Measurements from ENCODE around the gene AOPEP. TPM values are rescaled to one million over a fixed set of nuclear protein-coding genes. Genes with fewer than 3 reads are reported as not detected.

The AOPEP gene
- total and polyA plus RNA-seq, 7 donors: 28.0 to 490 (median 184) TPM

DNA sequence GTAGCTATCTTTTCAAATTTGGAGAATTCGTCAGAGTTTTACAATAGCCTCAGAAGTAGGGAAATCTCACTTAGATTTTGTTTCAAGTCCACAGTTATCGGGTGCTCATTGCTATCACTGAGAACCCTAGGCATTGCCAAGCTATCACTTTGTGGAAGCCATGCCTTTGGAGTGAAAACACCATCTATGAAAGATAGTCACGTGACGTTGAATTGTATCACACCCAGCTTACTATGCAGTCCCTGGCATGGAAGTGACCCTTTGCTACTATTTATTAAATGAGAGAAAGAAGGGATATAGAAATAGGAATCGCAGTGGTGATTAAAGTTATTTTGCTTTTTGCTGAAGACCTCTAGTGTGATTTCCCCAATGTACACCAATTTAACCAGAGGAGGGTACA, 97.2 kb downstream of the AOPEP start:
- WGBS, 2 donors: 98 to 99% methylated on average over 5 of the region's 5 CpGs
- no peaks in the 10 kb centered on the region for H3K9me3 ChIP-seq
- intact Hi-C loops (cut with DNase I): no loop called here
- no peak for DNase-seq
- TF ChIP-seq POLR2A (IDR thresholded peaks at IDR 0.05) (no peak), EP300 (IDR thresholded peaks at IDR 0.05) (no peak)
- no peak overlapping the region for H3K4me3 ChIP-seq
- no peaks in the 10 kb centered on the region for H3K36me3 ChIP-seq
- no peaks in the 10 kb centered on the region for H3K27me3 ChIP-seq
- no peak overlapping the region for H3K27ac ChIP-seq
- peaks cover 0 to 42% (median 30%) of the 10 kb centered on the region in 4 donors for H3K4me1 ChIP-seq

DNA sequence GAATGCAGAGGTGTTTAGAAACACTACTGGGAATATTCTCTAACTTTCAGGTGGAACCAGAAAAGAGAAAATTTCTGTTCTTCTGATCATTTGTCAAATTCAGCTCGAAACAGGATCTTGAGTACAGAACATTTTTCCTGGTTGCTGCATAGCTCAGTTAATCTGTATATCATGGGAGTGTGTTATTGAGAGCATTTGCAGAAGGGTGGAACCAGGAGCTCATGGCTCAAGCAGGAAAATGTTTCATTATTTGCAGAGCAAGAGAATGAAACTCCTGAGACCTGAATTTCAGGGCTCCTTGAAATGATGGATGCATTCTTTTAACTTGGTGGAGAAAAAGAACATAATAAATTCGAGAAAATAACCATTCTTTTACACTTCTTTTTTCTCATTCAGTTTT, 97.9 kb downstream of the AOPEP start:
- H3K27ac ChIP-seq: peak overlapping the region in 1 of 4 donors; percentile 23
- intact Hi-C loops (cut with DNase I): no loop called here
- DNase-seq: no peak
- TF ChIP-seq, protein P1, sequence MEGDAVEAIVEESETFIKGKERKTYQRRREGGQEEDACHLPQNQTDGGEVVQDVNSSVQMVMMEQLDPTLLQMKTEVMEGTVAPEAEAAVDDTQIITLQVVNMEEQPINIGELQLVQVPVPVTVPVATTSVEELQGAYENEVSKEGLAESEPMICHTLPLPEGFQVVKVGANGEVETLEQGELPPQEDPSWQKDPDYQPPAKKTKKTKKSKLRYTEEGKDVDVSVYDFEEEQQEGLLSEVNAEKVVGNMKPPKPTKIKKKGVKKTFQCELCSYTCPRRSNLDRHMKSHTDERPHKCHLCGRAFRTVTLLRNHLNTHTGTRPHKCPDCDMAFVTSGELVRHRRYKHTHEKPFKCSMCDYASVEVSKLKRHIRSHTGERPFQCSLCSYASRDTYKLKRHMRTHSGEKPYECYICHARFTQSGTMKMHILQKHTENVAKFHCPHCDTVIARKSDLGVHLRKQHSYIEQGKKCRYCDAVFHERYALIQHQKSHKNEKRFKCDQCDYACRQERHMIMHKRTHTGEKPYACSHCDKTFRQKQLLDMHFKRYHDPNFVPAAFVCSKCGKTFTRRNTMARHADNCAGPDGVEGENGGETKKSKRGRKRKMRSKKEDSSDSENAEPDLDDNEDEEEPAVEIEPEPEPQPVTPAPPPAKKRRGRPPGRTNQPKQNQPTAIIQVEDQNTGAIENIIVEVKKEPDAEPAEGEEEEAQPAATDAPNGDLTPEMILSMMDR (IDR thresholded peaks at IDR 0.05): no peak
- TF ChIP-seq POLR2A (IDR thresholded peaks at IDR 0.05) (no peak), EP300 (IDR thresholded peaks at IDR 0.05) (no peak), POLR2AphosphoS5 (IDR thresholded peaks at IDR 0.05) (no peak)
- H3K9me3 ChIP-seq: no peaks in the 10 kb centered on the region
- no peak overlapping the region for H3K4me3 ChIP-seq
- no peaks in the 10 kb centered on the region for H3K27me3 ChIP-seq
- WGBS, 2 donors: 27 to 73% methylated on average over 2 of the region's 2 CpGs
- H3K4me1 ChIP-seq: peaks cover 0 to 42% (median 30%) of the 10 kb centered on the region in 4 donors
- no peaks in the 10 kb centered on the region for H3K36me3 ChIP-seq

DNA sequence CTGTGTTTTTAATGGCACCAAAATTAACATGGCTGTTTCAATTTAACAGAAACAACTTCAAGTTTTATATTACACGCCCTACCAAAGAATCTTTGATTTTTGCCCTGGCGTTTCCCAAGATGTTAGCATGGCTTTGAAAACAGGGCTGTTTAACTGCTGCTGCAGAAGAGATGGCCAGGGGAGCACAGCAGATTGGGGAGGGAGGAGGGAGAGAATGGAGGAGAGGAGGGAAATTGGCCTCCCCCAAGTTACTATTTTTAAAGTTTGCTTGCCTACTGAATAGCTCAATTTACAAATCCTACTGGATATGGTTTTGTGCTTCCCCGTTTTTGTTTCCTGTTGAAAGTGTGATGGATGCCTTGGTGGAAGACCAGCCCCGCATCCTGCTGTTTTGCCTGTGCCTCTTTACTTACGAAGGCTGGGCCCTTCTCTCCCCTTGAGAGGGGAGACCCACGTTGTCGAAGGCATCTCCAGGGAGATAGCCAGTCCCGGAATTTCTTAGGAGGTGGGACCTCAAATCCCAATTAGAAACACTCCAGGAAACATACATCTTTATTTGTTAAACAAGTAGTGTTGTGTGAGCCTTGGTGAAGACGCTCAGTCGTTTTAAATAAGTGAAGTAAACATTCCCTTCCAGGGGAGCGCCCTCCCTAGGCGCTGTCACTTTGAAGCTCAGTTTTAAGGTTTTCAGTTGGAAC, 98.6 kb downstream of the AOPEP start:
- Histone ChIP-seq H3K9me3 (no peaks in the 10 kb centered on the region), H3K4me3 (peak overlapping the region in 1 of 4 donors; percentile 6), H3K27me3 (no peaks in the 10 kb centered on the region), H3K36me3 (no peaks in the 10 kb centered on the region), H3K4me1 (peaks cover 0 to 42% (median 30%) of the 10 kb centered on the region in 4 donors), H3K27ac (peak overlapping the region in 3 of 4 donors; percentile 19 to 70 (median 47))
- no peak for TF ChIP-seq EP300 (IDR thresholded peaks at IDR 0.05)
- no peak for TF ChIP-seq POLR2AphosphoS5 (IDR thresholded peaks at IDR 0.05)
- TF ChIP-seq, protein P1 (IDR thresholded peaks at IDR 0.05): no peak
- TF ChIP-seq POLR2A (IDR thresholded peaks at IDR 0.05): no peak
- 20 to 62% methylated on average over 12 of the region's 12 CpGs for WGBS, 2 donors
- intact Hi-C loops (cut with DNase I): no loop called here
- no peak for DNase-seq

DNA sequence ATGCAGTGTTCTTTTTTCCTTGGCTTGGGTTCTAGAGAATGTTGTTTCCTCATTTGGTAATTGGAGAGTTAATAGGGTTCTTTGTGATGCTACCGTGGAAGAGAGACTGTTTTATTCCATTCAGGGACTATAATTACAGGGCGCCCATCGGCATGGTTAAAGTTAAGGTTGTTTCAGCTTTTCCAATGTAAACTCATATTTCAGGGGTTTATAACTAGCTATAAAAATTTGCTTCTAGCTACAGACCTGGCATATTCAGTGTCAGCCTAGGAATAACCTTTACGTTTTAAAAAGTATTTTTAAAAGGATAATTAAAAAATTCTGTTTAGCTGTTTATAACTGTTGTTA, 99.1 kb downstream of the AOPEP start:
- no peaks in the 10 kb centered on the region for H3K27me3 ChIP-seq
- H3K9me3 ChIP-seq: no peaks in the 10 kb centered on the region
- 16 to 64% methylated on average over 4 of the region's 4 CpGs for WGBS, 2 donors
- H3K4me3 ChIP-seq: peak overlapping the region in 1 of 4 donors; percentile 6
- no peak for DNase-seq
- peaks cover 0 to 42% (median 30%) of the 10 kb centered on the region in 4 donors for H3K4me1 ChIP-seq
- intact Hi-C loops (cut with DNase I): no loop called here
- no peaks in the 10 kb centered on the region for H3K36me3 ChIP-seq
- H3K27ac ChIP-seq: peak overlapping the region in 3 of 4 donors; percentile 19 to 70 (median 47)
- TF ChIP-seq POLR2A (IDR thresholded peaks at IDR 0.05): no peak
- no peak for TF ChIP-seq POLR2AphosphoS5 (IDR thresholded peaks at IDR 0.05)
- TF ChIP-seq EP300 (IDR thresholded peaks at IDR 0.05): no peak
- TF ChIP-seq, protein P1 (IDR thresholded peaks at IDR 0.05): no peak

DNA sequence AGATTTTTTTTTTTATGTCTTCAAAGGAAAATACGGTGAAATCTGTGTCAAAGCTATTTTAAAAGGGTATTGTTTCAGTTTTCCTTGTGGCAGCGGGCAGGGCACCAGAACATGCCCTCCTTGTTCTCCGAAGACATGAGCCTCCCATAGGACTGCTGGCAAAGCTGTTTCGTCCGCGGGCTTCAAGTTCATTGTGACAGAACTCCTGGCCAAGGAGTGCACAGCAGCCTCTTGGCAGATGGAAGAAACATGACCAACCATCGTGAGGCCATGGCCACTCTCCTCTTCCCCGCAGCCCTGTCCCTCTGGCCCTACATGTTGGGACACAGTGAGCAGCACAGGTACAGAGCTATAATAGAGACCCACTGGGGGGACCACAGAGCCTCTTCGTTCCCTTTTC, 99.5 kb downstream of the AOPEP start:
- Histone ChIP-seq H3K27me3 (no peaks in the 10 kb centered on the region), H3K27ac (peak overlapping the region in 3 of 4 donors; percentile 19 to 70 (median 47)), H3K9me3 (no peaks in the 10 kb centered on the region), H3K36me3 (no peaks in the 10 kb centered on the region), H3K4me3 (no peak overlapping the region), H3K4me1 (peaks cover 0 to 42% (median 30%) of the 10 kb centered on the region in 4 donors)
- WGBS, 2 donors: 30 to 71% methylated on average over 9 of the region's 9 CpGs
- no peak for DNase-seq
- TF ChIP-seq POLR2AphosphoS5 (IDR thresholded peaks at IDR 0.05) (no peak), POLR2A (IDR thresholded peaks at IDR 0.05) (no peak), EP300 (IDR thresholded peaks at IDR 0.05) (no peak)
- TF ChIP-seq, protein P1 (IDR thresholded peaks at IDR 0.05): no peak
- intact Hi-C loops (cut with DNase I): no loop called here

Measured in sigmoid colon (tissue), 7 donors.